Hepatocyte (in vitro differentiated cells): ENCODE results near the gene PRM2. TPM values are rescaled to one million over a fixed set of nuclear protein-coding genes. Genes with fewer than 3 reads are reported as not detected.
A peak's percentile ranks its signal among the peaks of the same experiment; 100 is the strongest.

Experiments used
- DNase-seq: peaks from one replicate; pipeline ENCODE4 v3.0.0-alpha.2; 2016; ENCODE audit warnings: low spot score
- H2AFZ ChIP-seq: fragments of 200-600 bp; sonication (generic); 2 replicates; pipeline ENCODE4 v1.6.0; 2016; ENCODE audit warnings: antibody characterized with exemption, mild to moderate bottlenecking
- H3K27ac ChIP-seq: fragments of 200-600 bp; sonication (generic); 2 replicates; pipeline ENCODE4 v1.5.1; 2016; ENCODE audit warnings: mild to moderate bottlenecking
- H3K27me3 ChIP-seq: fragments of 200-600 bp; sonication (generic); 2 replicates; pipeline ENCODE4 v1.6.1; 2016
- H3K36me3 ChIP-seq: fragments of 200-600 bp; sonication (generic); replicated peaks from 2 replicates; pipeline ENCODE4 v1.5.1; 2016; ENCODE audit warnings: low read depth; ENCODE audit not compliant: insufficient read depth
- H3K4me1 ChIP-seq: fragments of 200-600 bp; sonication (generic); 2 replicates; pipeline ENCODE4 v1.5.1; 2016; ENCODE audit warnings: mild to moderate bottlenecking, moderate library complexity; ENCODE audit not compliant: insufficient read depth
- H3K4me2 ChIP-seq: fragments of 200-600 bp; sonication (generic); 2 replicates; pipeline ENCODE4 v1.6.0; 2016
- H3K4me3 ChIP-seq: fragments of 200-600 bp; sonication (generic); 2 replicates; pipeline ENCODE4 v1.5.1; 2016; ENCODE audit warnings: mild to moderate bottlenecking
- H3K79me2 ChIP-seq: fragments of 200-600 bp; sonication (generic); 2 replicates; pipeline ENCODE4 v1.6.0; 2017; ENCODE audit warnings: mild to moderate bottlenecking
- H3K9me2 ChIP-seq: fragments of 200-600 bp; sonication (generic); replicated peaks from 2 replicates; pipeline ENCODE4 v1.6.0; 2017; ENCODE audit warnings: mild to moderate bottlenecking; ENCODE audit not compliant: insufficient read depth
- H3K9me3 ChIP-seq: fragments of 200-600 bp; sonication (generic); 2 replicates; pipeline ENCODE4 v1.5.1; 2016; ENCODE audit warnings: low read depth, mild to moderate bottlenecking
- H4K20me1 ChIP-seq: fragments of 200-600 bp; sonication (generic); 2 replicates; pipeline ENCODE4 v1.6.0; 2016; ENCODE audit warnings: mild to moderate bottlenecking; ENCODE audit not compliant: insufficient read depth, poor library complexity, severe bottlenecking
- EZH2 ChIP-seq: fragments of 200-600 bp; sonication (generic); IDR thresholded peaks from 2 replicates; pipeline ENCODE4 v1.6.1; 2016; ENCODE audit warnings: antibody characterized with exemption, mild to moderate bottlenecking, borderline replicate concordance
- EZH2phosphoT487 ChIP-seq: fragments of 200-600 bp; sonication (generic); IDR thresholded peaks from one replicate; pipeline ENCODE4 v1.6.1; 2018; ENCODE audit warnings: antibody characterized with exemption, mild to moderate bottlenecking, low read depth, moderate library complexity; ENCODE audit not compliant: unreplicated experiment, severe bottlenecking
- WGBS: methylation state at CpG from one replicate; pipeline ENCODE4 v1.1.6; 2016; ENCODE audit warnings: low lambda C conversion rate; ENCODE audit errors: missing lambda C conversion rate; 5-methylcytosine and 5-hydroxymethylcytosine counted together
- polyA plus RNA-seq: library from polyadenylated mRNA; unstranded; fragments of >200 nt; fragmentation: Nextera tagmentation; extraction: Ambion mirVana; gene quantifications from 2 replicates; pipeline ENCODE4 v1.2.1, GENCODE V29; 2016
- total RNA-seq: library from RNA; depleted of rRNA; stranded (reverse); fragments of >200 nt; gene quantifications from 2 replicates; pipeline ENCODE4 v1.2.3, GENCODE V29; 2014
- TF ChIP-seq, protein P1 (sequence below): fragments of 200-600 bp; sonication (generic); IDR thresholded peaks from 2 replicates; pipeline ENCODE4 v1.5.1; 2016; ENCODE audit warnings: antibody characterized with exemption, mild to moderate bottlenecking; ENCODE audit not compliant: poor library complexity

PRM2 gene
- total and polyA plus RNA-seq, 2 experiments from 2014 or later = not detected

DNA sequence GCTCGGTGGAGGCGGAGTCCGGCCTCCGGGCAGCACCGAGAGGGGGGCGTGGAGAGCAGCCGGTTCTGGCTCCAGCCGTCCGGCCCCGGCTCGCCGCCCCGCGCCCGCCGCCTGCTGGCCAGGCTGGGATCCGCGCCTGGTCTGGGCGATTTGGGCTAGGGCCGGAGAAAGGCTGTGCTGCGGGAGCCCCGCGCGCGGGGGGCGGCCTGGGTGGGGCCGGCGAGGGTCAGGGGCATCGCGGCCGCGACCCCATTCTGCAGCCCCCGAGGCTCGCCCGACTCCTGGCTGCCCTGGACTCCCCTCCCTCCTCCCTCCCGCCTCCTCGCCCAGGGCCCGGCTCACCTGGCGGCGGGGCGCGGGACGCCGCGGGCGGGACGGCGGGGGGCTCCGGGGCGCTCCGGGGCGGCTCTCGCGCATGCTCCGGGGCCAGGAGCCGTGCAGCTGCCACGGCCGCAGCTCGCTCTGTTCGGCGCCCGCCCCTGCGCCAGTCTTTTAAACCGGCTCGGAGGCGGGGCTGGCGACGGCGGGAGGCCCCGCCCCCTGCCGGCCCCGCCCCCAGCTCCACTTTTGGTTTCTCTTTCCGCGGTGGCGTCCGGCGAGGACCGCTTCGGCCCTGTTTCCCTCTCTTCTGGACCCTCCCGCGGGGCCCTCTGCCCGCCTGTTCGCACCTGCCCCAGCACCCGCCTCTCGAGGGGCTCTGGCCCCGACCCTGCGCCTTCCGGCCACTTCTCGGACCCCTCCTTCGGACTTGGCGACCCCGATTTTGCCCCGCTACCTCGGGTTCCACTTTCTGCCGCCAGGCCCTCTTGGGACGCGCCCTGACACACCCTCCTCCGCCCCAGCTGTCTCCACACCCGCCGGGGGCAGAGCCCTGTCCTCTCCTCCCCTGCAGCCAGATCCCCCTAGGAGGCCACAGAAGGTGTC is 20.3 kb downstream of the PRM2 start, which contains the start of gene SOCS1:
TSS of gene SOCS1 (minus strand) at position 468 of the 924 bp plus-strand sequence. CDS start 726 bp downstream, outside the sequence.
- peak; percentile 95 for DNase-seq
- 0% methylated on average over 2 of the region's 100 CpGs for WGBS
- H3K4me1 ChIP-seq = peaks cover 14% of the 10 kb centered on the region

GRCh38 chr16:11254913-11255736 is 21.2 kb downstream of the PRM2 start:
- Histone ChIP-seq H3K27me3 (no peaks in the 10 kb centered on the region), H3K36me3 (no peaks in the 10 kb centered on the region), H3K4me1 (peaks cover 14% of the 10 kb centered on the region), H3K27ac (peak overlapping the region; percentile 91), H4K20me1 (peaks cover 35% of the 10 kb centered on the region), H3K79me2 (peaks cover 31% of the 10 kb centered on the region), H2AFZ (peak overlapping the region; percentile 62), H3K4me3 (peak overlapping the region; percentile 99), H3K9me2 (no peaks in the 10 kb centered on the region), H3K4me2 (peak overlapping the region; percentile 98), H3K9me3 (no peaks in the 10 kb centered on the region)
- no peak for TF ChIP-seq EZH2
- TF ChIP-seq EZH2phosphoT487 = no peak
- TF ChIP-seq, protein P1, sequence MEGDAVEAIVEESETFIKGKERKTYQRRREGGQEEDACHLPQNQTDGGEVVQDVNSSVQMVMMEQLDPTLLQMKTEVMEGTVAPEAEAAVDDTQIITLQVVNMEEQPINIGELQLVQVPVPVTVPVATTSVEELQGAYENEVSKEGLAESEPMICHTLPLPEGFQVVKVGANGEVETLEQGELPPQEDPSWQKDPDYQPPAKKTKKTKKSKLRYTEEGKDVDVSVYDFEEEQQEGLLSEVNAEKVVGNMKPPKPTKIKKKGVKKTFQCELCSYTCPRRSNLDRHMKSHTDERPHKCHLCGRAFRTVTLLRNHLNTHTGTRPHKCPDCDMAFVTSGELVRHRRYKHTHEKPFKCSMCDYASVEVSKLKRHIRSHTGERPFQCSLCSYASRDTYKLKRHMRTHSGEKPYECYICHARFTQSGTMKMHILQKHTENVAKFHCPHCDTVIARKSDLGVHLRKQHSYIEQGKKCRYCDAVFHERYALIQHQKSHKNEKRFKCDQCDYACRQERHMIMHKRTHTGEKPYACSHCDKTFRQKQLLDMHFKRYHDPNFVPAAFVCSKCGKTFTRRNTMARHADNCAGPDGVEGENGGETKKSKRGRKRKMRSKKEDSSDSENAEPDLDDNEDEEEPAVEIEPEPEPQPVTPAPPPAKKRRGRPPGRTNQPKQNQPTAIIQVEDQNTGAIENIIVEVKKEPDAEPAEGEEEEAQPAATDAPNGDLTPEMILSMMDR = no peak
- DNase-seq = peak; percentile 82
- WGBS = 1% methylated on average over 67 of the region's 105 CpGs

More for the DNA sequence above, 20.3 kb downstream of the PRM2 start, which contains the start of gene SOCS1:
- peaks cover 31% of the 10 kb centered on the region for H3K79me2 ChIP-seq
- no peaks in the 10 kb centered on the region for H3K9me3 ChIP-seq
- peaks cover 35% of the 10 kb centered on the region for H4K20me1 ChIP-seq
- peak within 1 kb of the TSS; percentile 100 for H3K4me2 ChIP-seq
- no peaks in the 10 kb centered on the region for H3K9me2 ChIP-seq
- H2AFZ ChIP-seq = peak within 1 kb of the TSS; percentile 86
- no peaks in the 10 kb centered on the region for H3K27me3 ChIP-seq
- H3K27ac ChIP-seq = peak within 1 kb of the TSS; percentile 100
- H3K36me3 ChIP-seq = no peaks in the 10 kb centered on the region
- H3K4me3 ChIP-seq = peak within 1 kb of the TSS; percentile 99
- TF ChIP-seq, protein P1 = peak; percentile 74
- TF ChIP-seq EZH2 (no peak), EZH2phosphoT487 (no peak)

GRCh38 chr16:11253995-11254912 is 22.0 kb downstream of the PRM2 start:
- peak overlapping the region; percentile 98 for H3K4me2 ChIP-seq
- no peaks in the 10 kb centered on the region for H3K36me3 ChIP-seq
- H2AFZ ChIP-seq = no peak overlapping the region
- H3K4me3 ChIP-seq = peak overlapping the region; percentile 99
- no peaks in the 10 kb centered on the region for H3K9me2 ChIP-seq
- no peak for DNase-seq
- H3K27ac ChIP-seq = peak overlapping the region; percentile 91
- H3K27me3 ChIP-seq = no peaks in the 10 kb centered on the region
- 32% methylated on average over 29 of the region's 29 CpGs for WGBS
- H3K79me2 ChIP-seq = peaks cover 31% of the 10 kb centered on the region
- TF ChIP-seq, protein P1 = peak; percentile 9
- TF ChIP-seq EZH2 = no peak
- H3K9me3 ChIP-seq = no peaks in the 10 kb centered on the region
- H4K20me1 ChIP-seq = peaks cover 35% of the 10 kb centered on the region
- peaks cover 14% of the 10 kb centered on the region for H3K4me1 ChIP-seq
